Immature natural killer cell (primary cell): ENCODE results near the gene GABRG3. TPM values are rescaled to one million over a fixed set of nuclear protein-coding genes. Genes with fewer than 3 reads are reported as not detected.

ENCODE experiments used
- DNase-seq, 3 donors: peaks; one replicate each; pipeline ENCODE4 v3.0.0; 2022; ENCODE audit warnings: mixed read lengths in 1 of 3
- H3K27ac Mint-ChIP-seq, 6 donors: one replicate each; pipeline ENCODE4 v1.8.0; 2020; ENCODE audit warnings: mixed read lengths in 6 of 6, mild to moderate bottlenecking in 5 of 6, inconsistent platforms in 4 of 6, moderate library complexity in 3 of 6
- H3K27me3 Mint-ChIP-seq, 3 donors: one replicate each; pipeline ENCODE4 v1.8.0; 2020 to 2021; ENCODE audit warnings: low read depth in 3 of 3, mild to moderate bottlenecking in 3 of 3, mixed read lengths in 3 of 3, moderate library complexity in 3 of 3, inconsistent platforms in 1 of 3
- H3K36me3 Mint-ChIP-seq, 3 donors: one replicate each; pipeline ENCODE4 v1.8.0; 2020; ENCODE audit warnings: mixed read lengths in 3 of 3, inconsistent platforms in 2 of 3, mild to moderate bottlenecking in 2 of 3
- H3K4me1 Mint-ChIP-seq, 2 donors: one replicate each; pipeline ENCODE4 v1.8.0; 2020; ENCODE audit warnings: inconsistent platforms in 2 of 2, mild to moderate bottlenecking in 2 of 2, mixed read lengths in 2 of 2, moderate library complexity in 1 of 2
- H3K4me3 Mint-ChIP-seq, 5 donors: one replicate each; pipeline ENCODE4 v1.8.0; 2020; ENCODE audit warnings: mild to moderate bottlenecking in 5 of 5, mixed read lengths in 5 of 5, inconsistent platforms in 3 of 5, moderate library complexity in 3 of 5
- H3K9me3 Mint-ChIP-seq, 6 donors: one replicate each; pipeline ENCODE4 v1.8.0; 2020; ENCODE audit warnings: mild to moderate bottlenecking in 6 of 6, mixed read lengths in 6 of 6, inconsistent platforms in 4 of 6, moderate library complexity in 3 of 6
- polyA plus RNA-seq, 3 donors: library from polyadenylated mRNA; unstranded; fragments of 300-500 nt; fragmentation: Illumina TruSeq; gene quantifications; one replicate each; pipeline ENCODE4 v1.2.3, GENCODE V29; 2021

GABRG3 gene
- polyA plus RNA-seq, 3 donors from 2014 or later = not detected

- DNase-seq = no peak
- Mint-ChIP-seq H3K27ac (no peak overlapping the region), H3K4me1 (no peaks in the 10 kb centered on the region), H3K36me3 (no peaks in the 10 kb centered on the region), H3K4me3 (no peak overlapping the region), H3K27me3 (peaks cover 0 to 7% (median 0%) of the 10 kb centered on the region in 3 donors), H3K9me3 (peaks cover 7 to 37% (median 18%) of the 10 kb centered on the region in 6 donors)
Observed at GRCh38 chr15:27486683-27487647, 516.0 kb downstream of the GABRG3 start.

DNA sequence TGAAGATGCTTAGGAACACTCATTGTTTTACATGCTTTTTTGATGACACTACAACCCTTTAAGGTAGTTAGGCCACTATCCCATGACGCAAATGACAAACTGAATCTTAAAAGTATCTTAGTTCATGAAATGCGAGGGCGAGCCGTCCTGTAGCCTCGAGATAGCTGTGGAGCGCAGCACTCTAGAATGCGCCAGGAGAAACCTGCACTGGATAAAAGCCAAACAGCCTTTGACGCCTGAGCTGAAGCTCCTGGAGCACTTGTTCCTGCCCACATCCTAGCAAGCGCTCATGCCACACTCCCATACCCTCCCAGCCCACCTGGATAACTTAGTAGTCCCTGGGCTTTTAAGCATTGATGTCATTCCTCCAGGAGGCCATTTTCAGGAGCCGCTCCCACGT is 516.9 kb downstream of the GABRG3 start:
- Mint-ChIP-seq H3K9me3 (peaks cover 7 to 40% (median 19%) of the 10 kb centered on the region in 6 donors), H3K27me3 (peaks cover 0 to 5% (median 1%) of the 10 kb centered on the region in 3 donors), H3K4me3 (no peak overlapping the region), H3K36me3 (no peaks in the 10 kb centered on the region), H3K4me1 (no peaks in the 10 kb centered on the region), H3K27ac (no peak overlapping the region)
- DNase-seq = no peak

- Mint-ChIP-seq H3K27me3 (peaks cover 1 to 6% (median 2%) of the 10 kb centered on the region in 3 donors), H3K9me3 (peaks cover 4 to 30% (median 13%) of the 10 kb centered on the region in 6 donors), H3K4me1 (no peaks in the 10 kb centered on the region), H3K36me3 (no peaks in the 10 kb centered on the region), H3K27ac (no peak overlapping the region), H3K4me3 (no peak overlapping the region)
- no peak for DNase-seq
Observed at GRCh38 chr15:27490867-27491595, 520.0 kb downstream of the GABRG3 start.

DNA sequence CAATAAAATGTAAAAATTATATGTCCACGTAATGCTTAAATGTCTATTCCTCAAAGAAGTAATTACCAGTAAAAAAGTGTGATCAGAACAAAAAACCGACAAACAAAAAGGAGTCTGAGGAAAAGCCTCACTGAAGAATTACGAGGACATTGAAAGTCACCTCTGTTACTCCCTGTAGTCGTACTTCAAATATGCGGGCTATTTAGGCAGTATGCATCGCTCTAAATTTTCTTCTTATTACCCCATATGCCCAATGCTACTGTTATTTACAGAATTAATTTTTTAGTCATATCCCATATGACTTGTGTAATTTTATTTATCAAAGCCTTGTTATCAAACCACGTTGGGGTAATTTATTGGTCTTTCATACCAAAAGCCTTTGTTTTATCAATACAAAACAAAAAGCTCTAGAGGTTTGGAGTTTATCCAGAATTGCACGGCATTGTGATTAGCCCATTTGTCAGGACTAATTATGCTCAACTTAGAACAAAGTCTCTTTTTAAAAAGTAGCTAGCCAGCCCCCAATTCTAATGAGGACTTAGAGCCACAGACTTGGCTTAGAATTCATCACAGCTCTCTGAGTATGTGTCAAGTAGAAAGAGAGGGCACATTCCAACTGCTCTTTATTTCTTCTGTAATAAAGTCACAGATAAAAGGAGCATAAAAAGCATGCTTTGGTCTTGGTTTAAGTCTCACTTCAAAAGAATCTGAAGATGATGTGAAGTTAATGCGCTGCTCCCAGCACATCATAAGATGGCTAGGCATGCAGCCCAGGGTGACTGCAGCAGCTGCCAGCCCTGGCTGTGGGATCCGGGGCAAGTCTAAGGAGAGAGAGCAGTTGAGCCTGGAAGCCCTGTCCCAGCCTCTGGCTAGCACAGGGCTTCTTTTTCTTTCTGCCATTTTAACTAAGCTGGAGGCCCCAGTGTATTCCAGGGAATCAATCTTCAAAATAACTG is 521.0 kb downstream of the GABRG3 start:
- Mint-ChIP-seq H3K27me3 (peaks cover 1 to 6% (median 2%) of the 10 kb centered on the region in 3 donors), H3K27ac (no peak overlapping the region), H3K36me3 (no peaks in the 10 kb centered on the region), H3K4me3 (no peak overlapping the region), H3K4me1 (no peaks in the 10 kb centered on the region), H3K9me3 (peaks cover 4 to 24% (median 17%) of the 10 kb centered on the region in 6 donors)
- DNase-seq = no peak

GRCh38 chr15:27495963-27496459 is 525.0 kb downstream of the GABRG3 start:
- Mint-ChIP-seq H3K4me3 (no peak overlapping the region), H3K9me3 (peaks cover 6 to 34% (median 20%) of the 10 kb centered on the region in 6 donors), H3K36me3 (no peaks in the 10 kb centered on the region), H3K27me3 (peaks cover 1 to 4% (median 2%) of the 10 kb centered on the region in 3 donors), H3K4me1 (no peaks in the 10 kb centered on the region), H3K27ac (no peak overlapping the region)
- no peak for DNase-seq

- Mint-ChIP-seq H3K27me3 (peaks cover 1 to 3% (median 2%) of the 10 kb centered on the region in 3 donors), H3K36me3 (no peaks in the 10 kb centered on the region), H3K4me3 (no peak overlapping the region), H3K9me3 (peaks cover 10 to 32% (median 25%) of the 10 kb centered on the region in 6 donors), H3K4me1 (no peaks in the 10 kb centered on the region), H3K27ac (no peak overlapping the region)
- DNase-seq = no peak
Observed at GRCh38 chr15:27498700-27499099, 527.7 kb downstream of the GABRG3 start.

DNA sequence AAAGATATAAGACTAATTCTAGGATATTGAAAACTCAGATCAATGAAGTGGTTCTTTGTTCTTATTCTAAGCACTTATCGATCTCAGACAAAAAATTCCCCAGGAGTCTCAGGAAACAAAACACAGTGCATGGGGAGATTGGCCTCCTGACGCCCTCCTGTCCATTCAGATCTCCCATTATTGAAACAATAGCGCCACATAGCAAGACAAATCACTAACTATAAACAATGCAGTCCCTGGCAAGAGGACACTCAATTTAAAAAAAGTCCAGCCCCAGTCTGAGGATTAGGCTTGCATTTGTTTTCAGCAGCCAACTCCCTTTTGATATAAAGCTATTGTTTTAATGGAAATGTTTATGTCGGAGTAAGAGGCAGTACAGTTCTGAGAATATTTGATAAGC is 528.2 kb downstream of the GABRG3 start:
- no peak overlapping the region for H3K27ac Mint-ChIP-seq
- no peaks in the 10 kb centered on the region for H3K4me1 Mint-ChIP-seq
- no peaks in the 10 kb centered on the region for H3K36me3 Mint-ChIP-seq
- DNase-seq = no peak
- H3K9me3 Mint-ChIP-seq = peaks cover 10 to 37% (median 25%) of the 10 kb centered on the region in 6 donors
- H3K4me3 Mint-ChIP-seq = no peak overlapping the region
- peaks cover 1 to 3% (median 2%) of the 10 kb centered on the region in 3 donors for H3K27me3 Mint-ChIP-seq

GRCh38 chr15:27499719-27500118 is 528.7 kb downstream of the GABRG3 start:
- Mint-ChIP-seq H3K36me3 (no peaks in the 10 kb centered on the region), H3K4me3 (no peak overlapping the region), H3K9me3 (peaks cover 10 to 39% (median 25%) of the 10 kb centered on the region in 6 donors), H3K27me3 (peaks cover 1 to 3% (median 2%) of the 10 kb centered on the region in 3 donors), H3K27ac (no peak overlapping the region), H3K4me1 (no peaks in the 10 kb centered on the region)
- no peak for DNase-seq

GRCh38 chr15:27500206-27500605 is 529.2 kb downstream of the GABRG3 start:
- Mint-ChIP-seq H3K36me3 (no peaks in the 10 kb centered on the region), H3K4me3 (no peak overlapping the region), H3K4me1 (no peaks in the 10 kb centered on the region), H3K27me3 (peaks cover 0 to 3% (median 0%) of the 10 kb centered on the region in 3 donors), H3K27ac (no peak overlapping the region), H3K9me3 (peaks cover 12 to 42% (median 26%) of the 10 kb centered on the region in 6 donors)
- DNase-seq = no peak

DNA sequence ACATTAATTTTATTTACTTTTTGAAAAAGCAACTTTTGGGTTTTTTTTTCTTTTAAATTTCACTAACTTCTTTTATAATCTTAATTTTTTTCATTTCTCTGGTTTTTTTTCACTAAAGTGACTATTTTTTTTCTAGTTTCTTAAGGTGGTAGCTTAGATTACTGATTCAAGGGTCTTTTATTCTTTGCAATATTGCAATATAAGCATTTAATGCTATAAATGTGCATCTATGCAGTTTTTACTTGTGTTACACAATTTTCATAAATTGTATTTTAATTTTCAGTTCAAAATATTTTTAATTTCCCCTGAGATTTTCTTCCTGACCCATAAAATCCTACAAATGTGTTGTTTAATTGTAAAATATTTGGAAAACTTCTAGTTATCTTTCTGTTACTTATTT is 535.8 kb downstream of the GABRG3 start:
- Mint-ChIP-seq H3K27ac (no peak overlapping the region), H3K4me3 (no peak overlapping the region), H3K27me3 (peaks cover 0 to 1% (median 0%) of the 10 kb centered on the region in 3 donors), H3K4me1 (no peaks in the 10 kb centered on the region), H3K9me3 (peaks cover 10 to 52% (median 24%) of the 10 kb centered on the region in 6 donors), H3K36me3 (peaks cover 0 to 3% (median 0%) of the 10 kb centered on the region in 3 donors)
- DNase-seq = no peak

DNA sequence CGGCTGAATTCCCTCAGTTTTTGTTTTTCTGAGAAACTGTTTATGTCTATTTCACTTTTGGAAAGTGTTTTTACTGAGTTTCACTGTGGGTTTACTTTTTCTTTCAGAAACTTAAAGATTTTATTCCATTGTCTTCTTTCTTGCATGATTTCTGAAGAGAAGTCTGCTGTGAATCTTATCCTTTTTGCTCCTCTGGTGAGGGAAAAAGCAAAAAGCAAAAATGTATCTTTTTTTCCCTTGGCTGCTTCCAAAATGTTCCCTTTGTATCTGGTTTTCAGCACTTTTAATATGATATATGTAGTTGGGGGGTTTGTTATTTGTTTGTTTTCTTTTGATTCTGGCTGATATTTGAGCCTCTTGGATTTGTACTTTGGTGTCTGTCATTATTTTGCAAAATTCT is 538.0 kb downstream of the GABRG3 start:
- no peaks in the 10 kb centered on the region for H3K27me3 Mint-ChIP-seq
- peaks cover 12 to 58% (median 29%) of the 10 kb centered on the region in 6 donors for H3K9me3 Mint-ChIP-seq
- DNase-seq = no peak
- no peak overlapping the region for H3K27ac Mint-ChIP-seq
- H3K4me3 Mint-ChIP-seq = no peak overlapping the region
- H3K4me1 Mint-ChIP-seq = no peaks in the 10 kb centered on the region
- peaks cover 0 to 3% (median 0%) of the 10 kb centered on the region in 3 donors for H3K36me3 Mint-ChIP-seq

DNA sequence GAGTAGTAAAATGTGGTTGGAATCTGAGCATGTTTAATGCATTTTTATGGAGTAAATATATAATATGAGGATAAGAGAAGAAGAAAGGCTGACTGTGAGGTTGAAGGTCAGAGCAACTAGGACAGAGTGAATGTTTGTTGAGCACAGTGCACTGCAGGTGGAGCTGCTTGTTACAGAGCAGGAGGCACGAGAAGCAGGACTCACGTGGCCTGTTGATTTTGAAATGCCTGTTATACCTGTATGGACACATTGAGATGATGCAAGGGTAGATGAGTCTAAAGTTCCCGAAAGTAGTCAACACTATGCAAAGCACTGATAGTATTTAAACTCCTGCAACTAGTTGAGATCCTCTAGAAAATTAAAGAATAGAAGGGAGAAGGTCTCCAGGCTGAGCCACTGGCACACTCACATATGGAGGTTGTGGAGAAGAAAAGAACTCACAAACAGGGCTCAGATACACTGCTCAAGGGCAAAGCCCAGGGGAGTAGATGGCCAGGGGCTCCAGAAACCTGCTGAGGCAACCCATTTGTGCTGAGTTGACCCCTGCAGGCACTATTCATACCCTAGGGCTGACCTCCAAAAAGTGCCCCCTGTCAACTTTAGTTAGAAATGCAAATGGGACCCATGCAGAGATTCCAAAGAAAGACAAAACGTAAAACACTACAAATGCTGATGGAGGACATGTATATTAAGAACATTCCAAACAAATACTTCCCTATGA is 541.5 kb downstream of the GABRG3 start:
- Mint-ChIP-seq H3K36me3 (peaks cover 0 to 3% (median 0%) of the 10 kb centered on the region in 3 donors), H3K4me1 (no peaks in the 10 kb centered on the region), H3K27ac (no peak overlapping the region), H3K27me3 (no peaks in the 10 kb centered on the region), H3K9me3 (peaks cover 25 to 61% (median 30%) of the 10 kb centered on the region in 6 donors), H3K4me3 (no peak overlapping the region)
- no peak for DNase-seq
